CD14-positive monocyte (primary cell): Measurements from ENCODE around the gene SMIM35. TPM values are rescaled to one million over a fixed set of nuclear protein-coding genes. Genes with fewer than 3 reads are reported as not detected.

Experiments used
- DNase-seq, 3 donors: peaks; one replicate each; pipeline ENCODE4 v3.0.0-alpha.2; 2011 to 2022
- H2AFZ ChIP-seq: 2 replicates; pipeline ENCODE4 v1.6.0; 2012; ENCODE audit warnings: mild to moderate bottlenecking, low read depth, low read length, inconsistent platforms; ENCODE audit not compliant: insufficient read depth, poor library complexity, severe bottlenecking
- H3K27ac ChIP-seq, 2 donors: 1 replicate in 1 of 2; 2 replicates in 1 of 2; pipeline ENCODE4 v1.5.1; 2012 to 2013; ENCODE audit warnings: low read length in 2 of 2, control low read depth in 1 of 2, inconsistent platforms in 1 of 2, low read depth in 1 of 2, mild to moderate bottlenecking in 1 of 2
- H3K27me3 ChIP-seq, 2 donors: one replicate each; pipeline versions ENCODE4 v1.6.0 to v1.6.1; 2011 to 2013; ENCODE audit warnings: low read length in 2 of 2; ENCODE audit not compliant: control insufficient read depth in 2 of 2, insufficient read depth in 2 of 2
- H3K36me3 ChIP-seq, 2 donors: replicated peaks in 1 of 2; 1 replicate in 1 of 2; 2 replicates in 1 of 2; pipeline versions ENCODE4 v1.5.1 to v1.6.1; 2012 to 2013; ENCODE audit warnings: low read length in 2 of 2, control low read depth in 1 of 2, inconsistent platforms in 1 of 2, mild to moderate bottlenecking in 1 of 2; ENCODE audit not compliant: insufficient read depth in 2 of 2, control insufficient read depth in 1 of 2
- H3K4me1 ChIP-seq, 2 donors: 1 replicate in 1 of 2; 2 replicates in 1 of 2; pipeline versions ENCODE4 v1.5.1 to v1.6.1; 2012 to 2013; ENCODE audit warnings: low read length in 2 of 2, control low read depth in 1 of 2, inconsistent platforms in 1 of 2, mild to moderate bottlenecking in 1 of 2, moderate library complexity in 1 of 2; ENCODE audit not compliant: insufficient read depth in 2 of 2, control insufficient read depth in 1 of 2
- H3K4me2 ChIP-seq: replicated peaks from 2 replicates; pipeline ENCODE3; 2012; ENCODE audit warnings: low read length, moderate library complexity, mild to moderate bottlenecking; ENCODE audit not compliant: poor library complexity, severe bottlenecking; ENCODE audit errors: extremely low read depth
- H3K4me3 ChIP-seq, 3 experiments: fragments of 200-600 bp in 1 of 3; sonication (generic) in 1 of 3; replicated peaks in 1 of 3; 1 replicate in 2 of 3; 2 replicates in 1 of 3; pipeline ENCODE4 v1.5.1; 2011 to 2013; ENCODE audit warnings: low read length in 3 of 3, mild to moderate bottlenecking in 3 of 3, control low read depth in 2 of 3, low read depth in 2 of 3, inconsistent platforms in 1 of 3, moderate library complexity in 1 of 3
- H3K79me2 ChIP-seq: 2 replicates; pipeline ENCODE4 v1.6.0; 2012; ENCODE audit warnings: mild to moderate bottlenecking, control low read depth, inconsistent platforms, low read length, moderate library complexity; ENCODE audit not compliant: insufficient read depth
- H3K9ac ChIP-seq: 2 replicates; pipeline ENCODE4 v1.6.0; 2017; ENCODE audit warnings: low read length, mild to moderate bottlenecking; ENCODE audit not compliant: insufficient read depth, poor library complexity, severe bottlenecking
- H3K9me3 ChIP-seq, 2 donors: replicated peaks in 1 of 2; 1 replicate in 1 of 2; 2 replicates in 1 of 2; pipeline versions ENCODE4 v1.5.1 to v1.6.1; 2012 to 2013; ENCODE audit warnings: low read length in 2 of 2, control low read depth in 1 of 2; ENCODE audit not compliant: control insufficient read depth in 1 of 2, insufficient read depth in 1 of 2
- H4K20me1 ChIP-seq: 2 replicates; pipeline ENCODE4 v1.6.0; 2012; ENCODE audit warnings: mild to moderate bottlenecking, low read length, control low read depth, moderate library complexity; ENCODE audit not compliant: insufficient read depth
- H3K27ac Mint-ChIP-seq, 7 donors: one replicate each; pipeline ENCODE4 v1.8.0; 2020; ENCODE audit warnings: mild to moderate bottlenecking in 7 of 7, mixed read lengths in 7 of 7, moderate library complexity in 6 of 7, inconsistent platforms in 2 of 7
- H3K27me3 Mint-ChIP-seq, 3 donors: one replicate each; pipeline ENCODE4 v1.8.0; 2021 to 2022; ENCODE audit warnings: low read depth in 3 of 3, mild to moderate bottlenecking in 3 of 3, mixed read lengths in 3 of 3, moderate library complexity in 3 of 3, inconsistent platforms in 1 of 3
- H3K36me3 Mint-ChIP-seq, 2 donors: one replicate each; pipeline ENCODE4 v1.8.0; 2020; ENCODE audit warnings: mixed read lengths in 2 of 2, inconsistent platforms in 1 of 2, mild to moderate bottlenecking in 1 of 2
- H3K4me1 Mint-ChIP-seq: one replicate; pipeline ENCODE4 v1.8.0; 2020; ENCODE audit warnings: mild to moderate bottlenecking, mixed read lengths
- H3K4me3 Mint-ChIP-seq, 2 donors: one replicate each; pipeline ENCODE4 v1.8.0; 2020; ENCODE audit warnings: mild to moderate bottlenecking in 2 of 2, mixed read lengths in 2 of 2, moderate library complexity in 1 of 2
- H3K9me3 Mint-ChIP-seq, 7 donors: one replicate each; pipeline ENCODE4 v1.8.0; 2020 to 2022; ENCODE audit warnings: mixed read lengths in 7 of 7, mild to moderate bottlenecking in 6 of 7, moderate library complexity in 6 of 7, inconsistent platforms in 2 of 7
- CTCF ChIP-seq: fragments of 200-600 bp; IDR thresholded peaks from one replicate; pipeline ENCODE4 v1.8.0; 2022; ENCODE audit warnings: antibody characterized with exemption, mild to moderate bottlenecking
- WGBS: methylation state at CpG from one replicate; pipeline ENCODE4 v1.1.5; 2013; ENCODE audit warnings: missing lambda C conversion rate; ENCODE audit not compliant: insufficient coverage; 5-methylcytosine and 5-hydroxymethylcytosine counted together
- intact Hi-C, 2 donors: fragments of 100-400 bp; cut with micrococcal nuclease; formaldehyde crosslinking; loops; one replicate each; pipeline versions ENCODE4 v1.15.0 to v1.15.1; 2023
- polyA plus RNA-seq, 3 donors: library from polyadenylated mRNA; depleted of rRNA in 1 of 3; unstranded in 2 of 3; stranded (reverse) in 1 of 3; fragments of 300-500 nt in 2 of 3; fragments of >200 nt in 1 of 3; fragmentation: Illumina TruSeq in 2 of 3; gene quantifications; 1 replicate in 2 of 3; 2 replicates in 1 of 3; pipeline ENCODE4 v1.2.3, GENCODE V29; 2012 to 2021

SMIM35 gene
- polyA plus RNA-seq, 3 donors, result 0.05 to 0.29 (median 0.11) TPM

GRCh38 chr11:117986981-117987574, 99.7 kb downstream of the SMIM35 start:
- Mint-ChIP-seq H3K27me3 (peaks cover 0 to 1% (median 1%) of the 10 kb centered on the region in 3 donors), H3K27ac (peak overlapping the region; percentile 94 to 100 (median 98)), H3K4me1 (peaks cover 74% of the 10 kb centered on the region), H3K36me3 (peaks cover 61 to 64% of the 10 kb centered on the region in 2 donors), H3K4me3 (peak overlapping the region; percentile 93 to 96), H3K9me3 (peaks cover 0 to 5% (median 0%) of the 10 kb centered on the region in 7 donors)
- intact Hi-C loops, result loop anchor here (5.0 kb wide), 3 partner anchors 35 to 170 kb away; no protein-coding TSS in a partner anchor
- H3K9me3 ChIP-seq, result no peaks in the 10 kb centered on the region
- peak overlapping the region; percentile 96 to 100 for H3K27ac ChIP-seq
- WGBS, result 16% methylated on average over 7 of the region's 15 CpGs
- H3K4me1 ChIP-seq, result peaks cover 61 to 65% of the 10 kb centered on the region in 2 donors
- no peaks in the 10 kb centered on the region for H3K27me3 ChIP-seq
- peak overlapping the region; percentile 97 for H3K9ac ChIP-seq
- DNase-seq, result peak; percentile 70 to 85 (median 78)
- TF ChIP-seq CTCF, result no peak
- peaks cover 44 to 46% of the 10 kb centered on the region in 2 donors for H3K36me3 ChIP-seq
- H4K20me1 ChIP-seq, result peaks cover 56% of the 10 kb centered on the region
- no peak overlapping the region for H2AFZ ChIP-seq
- peaks cover 75% of the 10 kb centered on the region for H3K79me2 ChIP-seq
- peak overlapping the region; percentile 100 for H3K4me2 ChIP-seq
- H3K4me3 ChIP-seq, result peak overlapping the region; percentile 95 to 99 (median 98)

- Mint-ChIP-seq H3K4me3 (peak within 1 kb of the TSS; percentile 93 to 98), H3K27ac (peak within 1 kb of the TSS; percentile 96 to 100 (median 98)), H3K4me1 (peaks cover 74% of the 10 kb centered on the region), H3K27me3 (peaks cover 0 to 1% (median 1%) of the 10 kb centered on the region in 3 donors), H3K9me3 (peaks cover 0 to 5% (median 0%) of the 10 kb centered on the region in 7 donors), H3K36me3 (peaks cover 56% of the 10 kb centered on the region in 2 donors)
- peak within 1 kb of the TSS; percentile 100 for H3K4me2 ChIP-seq
- H3K27me3 ChIP-seq, result no peaks in the 10 kb centered on the region
- no peak for TF ChIP-seq CTCF
- peaks cover 70% of the 10 kb centered on the region for H3K79me2 ChIP-seq
- intact Hi-C loops, result loop anchor here (5.0 kb wide), 3 partner anchors 34 to 169 kb away; no protein-coding TSS in a partner anchor
- peak within 1 kb of the TSS; percentile 95 to 99 (median 98) for H3K4me3 ChIP-seq
- peak within 1 kb of the TSS; percentile 97 for H3K9ac ChIP-seq
- H3K27ac ChIP-seq, result peak within 1 kb of the TSS; percentile 96 to 100
- peaks cover 36 to 38% of the 10 kb centered on the region in 2 donors for H3K36me3 ChIP-seq
- no peaks in the 10 kb centered on the region for H3K9me3 ChIP-seq
- peak; percentile 93 to 95 (median 94) for DNase-seq
- peak within 1 kb of the TSS; percentile 69 for H2AFZ ChIP-seq
- under 1% methylated on average over 53 of the region's 71 CpGs for WGBS
- peaks cover 48% of the 10 kb centered on the region for H4K20me1 ChIP-seq
- H3K4me1 ChIP-seq, result peaks cover 58 to 63% of the 10 kb centered on the region in 2 donors
These were observed 100.5 kb downstream of the SMIM35 start, which contains the start of gene IL10RA for GRCh38 chr11:117985953-117986887. TSS of gene IL10RA (plus strand) at chr11:117986394. CDS start at chr11:117986468, 74 bp downstream.
